KBM-7 (cell line): ENCODE measurements around the gene HES3.

Source experiments
- DNase-seq: peaks from one replicate; pipeline ENCODE4 v3.0.0-alpha.2; 2015
- in situ Hi-C: fragments of 300-500 bp; cut with MboI; formaldehyde crosslinking; loops from 2 replicates; pipeline ENCODE4 v1.14.3; 2020; ENCODE audit warnings: low sequenced_read_pairs, low pct_unique_long_range_greater_than_20kb, mixed read lengths

Gene HES3

GRCh38 chr1:6243053-6243834 is 735 bp upstream of the HES3 start:
- in situ Hi-C loops, result loop anchor here (10.0 kb wide), 1 partner anchor 162 kb away; no protein-coding TSS in a partner anchor
- no peak for DNase-seq

GRCh38 chr1:6244401-6245049 is 546 bp downstream of the HES3 start:
- in situ Hi-C loops, result loop anchor here (10.0 kb wide), 1 partner anchor 160 kb away; no protein-coding TSS in a partner anchor
- no peak for DNase-seq

- DNase-seq, result peak; percentile 88
- in situ Hi-C loops, result loop anchor here (10.0 kb wide), 1 partner anchor 160 kb away; no protein-coding TSS in a partner anchor
Observed at GRCh38 chr1:6245086-6245868, 1.3 kb downstream of the HES3 start.

- in situ Hi-C loops, result loop anchor here (10.0 kb wide), 1 partner anchor 159 kb away; no protein-coding TSS in a partner anchor
- DNase-seq, result no peak
Observed at GRCh38 chr1:6245869-6246496, 2.0 kb downstream of the HES3 start.

- peak; percentile 80 for DNase-seq
- in situ Hi-C loops, result loop anchor here (10.0 kb wide), 1 partner anchor 158 kb away; no protein-coding TSS in a partner anchor
Observed at GRCh38 chr1:6246497-6247467, 2.8 kb downstream of the HES3 start.

- in situ Hi-C loops, result loop anchor here (10.0 kb wide), 1 partner anchor 157 kb away; no protein-coding TSS in a partner anchor
- DNase-seq, result no peak
Observed at GRCh38 chr1:6247651-6248050, 3.7 kb downstream of the HES3 start.

- DNase-seq, result no peak
- in situ Hi-C loops, result loop anchor here (10.0 kb wide), 1 partner anchor 157 kb away; no protein-coding TSS in a partner anchor
Observed at GRCh38 chr1:6248161-6248776, 4.3 kb downstream of the HES3 start.

- in situ Hi-C loops, result loop anchor here (10.0 kb wide), 1 partner anchor 156 kb away; no protein-coding TSS in a partner anchor
- DNase-seq, result no peak
Observed at GRCh38 chr1:6248932-6249738, 5.2 kb downstream of the HES3 start.

- DNase-seq, result no peak
- in situ Hi-C loops, result loop anchor here (10.0 kb wide), 2 partner anchors 95 to 155 kb away; no protein-coding TSS in a partner anchor
Observed at GRCh38 chr1:6249739-6250689, 6.0 kb downstream of the HES3 start.

- in situ Hi-C loops, result loop anchor here (10.0 kb wide), 1 partner anchor 94 kb away; no protein-coding TSS in a partner anchor
Observed at GRCh38 chr1:6251233-6251632, 7.3 kb downstream of the HES3 start.

GRCh38 chr1:6251681-6252373 is 7.8 kb downstream of the HES3 start:
- in situ Hi-C loops, result loop anchor here (10.0 kb wide), 1 partner anchor 93 kb away; no protein-coding TSS in a partner anchor
- no peak for DNase-seq

More at GRCh38 chr1:6251233-6251632, 7.3 kb downstream of the HES3 start:
- DNase-seq, result no peak

- in situ Hi-C loops, result loop anchor here (10.0 kb wide), 1 partner anchor 92 kb away; no protein-coding TSS in a partner anchor
- DNase-seq, result no peak
Observed at GRCh38 chr1:6252374-6252710, 8.4 kb downstream of the HES3 start.

- in situ Hi-C loops, result loop anchor here (10.0 kb wide), 1 partner anchor 91 kb away; no protein-coding TSS in a partner anchor
- no peak for DNase-seq
Observed at GRCh38 chr1:6253380-6253779, 9.4 kb downstream of the HES3 start.

GRCh38 chr1:6254691-6255090 is 10.7 kb downstream of the HES3 start:
- in situ Hi-C loops, result loop anchor here (10.0 kb wide), 1 partner anchor 90 kb away; no protein-coding TSS in a partner anchor
- DNase-seq, result no peak

- DNase-seq, result no peak
- in situ Hi-C loops, result loop anchor here (10.0 kb wide), 1 partner anchor 88 kb away; no protein-coding TSS in a partner anchor
Observed at GRCh38 chr1:6256645-6257044, 12.7 kb downstream of the HES3 start.
